Measurements from ENCODE around the gene GZMB.
"Not testable (repeated sequence)": the region's sequence is repeated elsewhere in the genome, so short reads cannot be mapped to it uniquely, and the experiment has no call there.

The GZMB gene, protein sequence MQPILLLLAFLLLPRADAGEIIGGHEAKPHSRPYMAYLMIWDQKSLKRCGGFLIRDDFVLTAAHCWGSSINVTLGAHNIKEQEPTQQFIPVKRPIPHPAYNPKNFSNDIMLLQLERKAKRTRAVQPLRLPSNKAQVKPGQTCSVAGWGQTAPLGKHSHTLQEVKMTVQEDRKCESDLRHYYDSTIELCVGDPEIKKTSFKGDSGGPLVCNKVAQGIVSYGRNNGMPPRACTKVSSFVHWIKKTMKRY

DNA sequence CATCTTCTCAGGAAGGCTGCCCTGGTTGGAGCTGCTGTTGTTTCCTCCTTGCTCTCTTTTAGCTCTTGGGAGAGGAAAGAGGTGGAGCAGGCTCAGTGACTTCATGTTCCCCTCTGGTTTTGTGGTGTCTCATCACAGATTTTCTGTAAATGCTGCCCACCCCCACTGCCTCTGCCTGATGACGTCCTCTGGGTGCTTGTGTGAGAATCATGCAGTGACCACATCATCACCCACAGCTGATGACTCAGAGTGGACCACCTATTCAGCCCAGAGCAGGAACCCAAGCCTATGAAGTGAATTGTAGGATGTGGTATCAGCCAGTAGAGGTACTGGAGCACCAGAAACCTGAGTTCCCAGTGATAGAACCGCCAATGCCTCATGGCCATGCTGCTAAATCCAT is at the start of gene GZMB:
GZMB (minus strand) TSS at position 33 of the 400 bp plus-strand sequence; CDS start at position 3, 30 bp downstream.
- no peak for DNase-seq

DNA sequence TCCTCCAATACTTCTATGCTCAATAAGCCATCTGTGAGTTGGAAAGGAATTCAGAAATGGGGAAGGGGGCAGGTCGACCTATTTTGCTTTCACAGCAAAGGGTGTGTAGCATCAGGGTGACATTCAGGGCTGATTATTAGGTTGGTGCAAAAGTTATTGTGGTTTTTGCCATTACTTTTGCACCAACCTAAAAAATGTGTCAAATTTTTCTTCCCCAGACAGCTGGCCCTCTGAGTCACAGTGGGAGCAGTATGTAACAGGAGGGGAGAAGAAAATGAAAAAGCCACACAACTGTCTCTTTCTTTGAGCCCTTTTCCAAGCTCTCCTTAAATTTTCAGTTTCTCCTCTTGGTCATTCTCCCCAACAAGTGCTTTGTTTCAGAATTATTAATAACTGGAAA is 47.1 kb upstream of the GZMB start:
- DNase-seq, result no peak

GRCh38 chr14:24680516-24680915 is 46.5 kb upstream of the GZMB start:
- DNase-seq, result no peak

- DNase-seq, result no peak
These were observed 45.4 kb upstream of the GZMB start for GRCh38 chr14:24679248-24679961.

GRCh38 chr14:24678801-24679247 is 44.8 kb upstream of the GZMB start:
- DNase-seq, result no peak

- DNase-seq, result no peak
These were observed 44.0 kb upstream of the GZMB start for GRCh38 chr14:24677956-24678355.

DNA sequence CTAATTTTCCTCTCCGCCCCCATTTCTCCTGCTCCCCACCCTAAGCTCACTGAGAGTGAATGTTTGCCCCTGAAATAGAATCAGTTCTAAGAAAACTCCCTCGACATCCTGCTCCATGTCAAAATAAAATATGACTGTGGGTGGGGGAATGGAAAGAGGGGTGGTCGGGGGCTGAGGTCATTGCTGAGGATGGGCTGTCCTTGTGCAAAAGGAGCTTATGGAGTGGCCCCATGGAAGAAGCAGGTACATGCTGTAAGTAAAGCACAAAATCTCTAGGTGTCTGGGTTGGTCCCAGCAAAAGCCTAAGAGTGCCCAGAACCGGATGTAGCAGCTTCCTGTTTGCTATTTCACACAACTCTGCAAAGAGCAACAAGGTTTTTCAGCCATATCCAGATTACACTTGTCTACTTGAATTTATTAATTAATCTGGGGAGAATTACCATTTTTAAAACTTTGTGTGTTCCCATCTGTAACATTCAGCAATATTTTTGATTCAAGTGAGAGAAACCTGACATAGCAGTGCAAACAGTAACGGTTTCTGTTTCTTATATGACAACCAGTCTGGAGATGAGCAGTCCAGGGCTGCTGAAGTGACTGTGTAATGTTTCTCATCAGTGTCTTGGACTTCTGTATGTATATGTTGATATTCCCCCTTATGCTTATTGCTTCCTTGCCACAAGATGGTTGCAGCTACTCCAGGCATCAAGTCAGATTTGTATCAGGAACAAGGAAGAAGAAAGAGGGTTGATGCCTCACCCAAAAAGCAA is 40.4 kb upstream of the GZMB start:
- DNase-seq, result no peak

- DNase-seq, result no peak
These were observed 39.7 kb upstream of the GZMB start for GRCh38 chr14:24673534-24674203.

- no peak for DNase-seq
These were observed 39.1 kb upstream of the GZMB start for GRCh38 chr14:24673059-24673458.

DNA sequence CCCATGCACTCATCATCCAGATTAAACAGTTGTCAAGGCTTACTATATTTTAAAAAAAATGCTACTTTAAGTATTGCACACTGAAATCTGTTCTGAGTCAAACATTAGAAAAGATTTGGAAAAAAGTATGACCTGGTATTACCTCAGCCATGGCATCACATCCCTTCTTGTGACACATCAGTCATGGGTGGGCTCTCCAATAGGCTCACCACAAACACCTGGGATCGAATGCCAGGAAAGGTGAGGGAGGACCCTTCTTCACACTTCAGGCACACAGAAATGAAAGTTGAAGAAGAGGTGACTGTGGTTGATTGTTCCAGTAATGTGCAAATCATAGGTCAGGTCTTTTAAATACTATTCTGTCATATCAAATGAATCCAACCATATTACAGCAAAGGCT is 36.6 kb upstream of the GZMB start:
- DNase-seq, result no peak

- no peak for DNase-seq
These were observed 35.7 kb upstream of the GZMB start for GRCh38 chr14:24669651-24670050.

GRCh38 chr14:24665440-24665991 is 31.5 kb upstream of the GZMB start:
- no peak for DNase-seq

DNA sequence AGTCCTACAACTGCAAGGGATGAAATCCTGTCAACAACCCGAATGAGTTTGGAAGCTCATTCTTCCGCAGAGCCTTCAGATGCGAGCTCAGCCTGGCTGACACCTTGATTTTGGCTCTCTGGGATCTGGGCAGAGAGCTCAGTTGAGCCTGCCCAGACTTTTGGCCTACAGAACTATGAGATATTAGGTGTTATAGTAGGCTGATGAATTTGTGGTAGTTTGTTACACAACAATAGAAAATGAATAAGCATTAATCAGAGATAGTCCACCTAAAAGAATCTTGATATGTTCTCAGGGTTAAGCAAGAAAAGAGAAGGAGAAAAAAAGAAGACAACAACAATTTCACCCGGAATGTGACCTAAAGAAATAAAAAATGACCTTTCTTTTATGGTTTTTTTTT is 30.4 kb upstream of the GZMB start:
- DNase-seq, result no peak

- no peak for DNase-seq
These were observed 28.8 kb upstream of the GZMB start for GRCh38 chr14:24662753-24663152.

- DNase-seq, result no peak
These were observed 26.1 kb upstream of the GZMB start for GRCh38 chr14:24659916-24660570.

- not testable (repeated sequence) for DNase-seq
These were observed 14.4 kb upstream of the GZMB start for GRCh38 chr14:24648361-24648760.

DNA sequence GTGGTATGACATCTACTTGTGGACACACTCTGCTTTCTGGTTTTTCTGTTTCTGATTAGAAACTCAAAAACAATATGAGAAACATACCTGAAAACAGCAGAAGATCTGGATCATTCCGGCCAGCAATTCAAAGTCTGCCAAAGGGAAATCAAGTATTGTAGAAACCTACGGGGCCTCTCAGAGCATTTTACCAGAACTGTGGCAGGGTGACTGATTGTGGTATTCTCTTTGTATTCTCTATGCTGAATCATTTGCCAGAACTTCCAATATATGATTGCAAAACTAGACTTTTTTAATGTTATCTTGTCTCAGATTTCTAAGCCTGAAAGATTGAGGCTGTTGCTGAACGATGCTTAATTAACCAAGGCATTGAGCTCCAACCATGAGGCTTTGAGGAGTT is 5.9 kb upstream of the GZMB start:
- no peak for DNase-seq

DNA sequence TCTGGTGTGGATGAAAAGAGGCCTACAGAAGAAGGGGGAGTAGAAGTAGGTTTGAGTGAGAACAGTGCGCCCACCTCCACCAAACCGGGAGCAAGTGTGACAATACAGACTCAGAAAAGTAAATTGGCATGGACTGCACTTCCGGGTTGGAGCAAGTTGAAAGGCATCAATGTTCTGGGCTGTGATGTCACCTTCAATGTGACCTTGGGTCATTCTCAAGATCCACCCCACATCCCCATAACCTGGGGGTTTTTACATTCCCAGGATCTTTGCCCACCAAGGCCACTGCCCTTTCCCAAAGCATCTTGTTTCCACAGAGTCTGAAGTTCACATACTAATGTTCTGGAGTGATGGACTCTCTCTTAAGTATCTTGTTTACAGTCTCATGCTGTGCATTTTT is 5.3 kb upstream of the GZMB start:
- no peak for DNase-seq

- no peak for DNase-seq
These were observed 637 bp downstream of the GZMB start for GRCh38 chr14:24633353-24633752.

GRCh38 chr14:24632761-24633160 is 1.2 kb downstream of the GZMB start:
- no peak for DNase-seq

DNA sequence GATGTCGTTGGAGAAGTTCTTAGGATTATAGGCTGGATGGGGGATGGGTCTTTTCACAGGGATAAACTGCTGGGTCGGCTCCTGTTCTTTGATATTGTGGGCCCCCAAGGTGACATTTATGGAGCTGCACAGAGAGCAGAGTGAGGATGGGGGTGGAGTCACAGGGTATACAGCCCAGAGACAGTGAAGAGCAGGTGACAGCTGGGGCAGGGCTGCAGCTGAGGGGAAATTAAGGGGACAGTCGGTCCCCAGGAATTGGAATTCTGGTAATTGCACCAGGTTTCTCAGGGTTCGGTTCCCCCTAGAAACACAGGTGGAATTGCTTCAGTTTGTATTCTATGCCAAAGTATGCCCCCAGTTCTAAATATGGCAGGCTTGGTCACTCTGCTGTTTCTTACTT is 1.7 kb downstream of the GZMB start:
- DNase-seq, result no peak

- no peak for DNase-seq
These were observed 2.1 kb downstream of the GZMB start for GRCh38 chr14:24631749-24632335.

All from cortex of kidney (tissue), 1 donor.